Bronchus fibroblast of lung (primary cell): ENCODE measurements around the gene FBL. TPM values are rescaled to one million over a fixed set of nuclear protein-coding genes. Genes with fewer than 3 reads are reported as not detected.

Experiments
- total RNA-seq: library from RNA; depleted of rRNA; stranded (reverse); fragments of >200 nt; gene quantifications from 2 replicates; pipeline ENCODE4 v1.2.3, GENCODE V29; 2015

The FBL gene
- 198 and 238 TPM in 2 replicates for total RNA-seq

GRCh38 chr19:39845933-39846677, at the start of gene FBL:
FBL (minus strand) TSS chr19:39846379; CDS start chr19:39846300, 79 bp downstream.

GRCh38 chr19:39833464-39834286, 12.5 kb downstream of the FBL start, which contains the start of gene DYRK1B:
DYRK1B (minus strand) TSS chr19:39834162; CDS start chr19:39831867, 2,295 bp downstream.

Other genes with a start within 250 kb of the FBL start
- not detected in 2 replicates for gene LGALS13, start 243.9 kb downstream of the FBL start, total RNA-seq
- gene LGALS16, start 190.5 kb downstream of the FBL start, total RNA-seq, result not detected in 2 replicates
- not detected in 2 replicates for gene LGALS14, start 141.9 kb downstream of the FBL start, total RNA-seq
- not detected in 2 replicates for gene CLC, start 108.3 kb downstream of the FBL start, total RNA-seq
- gene LEUTX, start 67.5 kb downstream of the FBL start, total RNA-seq, result not detected in 2 replicates
- 11.1 and 11.4 TPM in 2 replicates for gene DYRK1B, start 12.2 kb downstream of the FBL start, total RNA-seq
- under 0.01 TPM in 1 of 2 replicates, not detected in the other for gene FCGBP, start 88.3 kb upstream of the FBL start, total RNA-seq
- gene PSMC4, start 124.8 kb upstream of the FBL start, total RNA-seq, result 162 and 186 TPM in 2 replicates
- gene ZNF546, start 150.7 kb upstream of the FBL start, total RNA-seq, result 2.2 and 2.9 TPM in 2 replicates
- 3.6 and 6.6 TPM in 2 replicates for gene ZNF780B, start 209.9 kb upstream of the FBL start, total RNA-seq
- gene ZNF780A, start 244.6 kb upstream of the FBL start, total RNA-seq, result 7.7 and 11.1 TPM in 2 replicates